ENCODE measurements around the gene DDIT4.
"Not testable (repeated sequence)": the region's sequence is repeated elsewhere in the genome, so short reads cannot be mapped to it uniquely, and the experiment has no call there.

Gene DDIT4

DNA sequence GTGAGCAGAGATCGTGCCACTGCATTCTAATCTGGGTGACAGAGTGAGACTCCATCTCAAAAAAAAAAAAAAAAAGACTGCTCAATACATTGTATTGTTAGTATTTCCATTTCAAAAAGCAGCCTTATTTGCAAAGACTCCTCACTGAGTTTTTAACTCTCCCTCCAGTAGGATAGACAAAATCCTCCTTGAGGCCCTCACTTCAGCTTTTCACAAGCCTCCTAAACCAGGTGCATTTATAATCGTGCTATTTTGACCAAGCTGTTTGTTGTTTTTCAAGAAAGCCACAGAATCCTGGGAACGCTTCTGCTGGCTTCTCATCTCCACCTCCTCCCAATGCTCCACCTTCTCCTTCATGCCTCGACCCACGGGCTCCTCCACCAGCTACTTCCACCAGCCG lies 6.3 kb upstream of the DDIT4 start:
- in situ Hi-C loops (cut with MboI; ENCODE audit: low sequenced_read_pairs) = no loop called here

DNA sequence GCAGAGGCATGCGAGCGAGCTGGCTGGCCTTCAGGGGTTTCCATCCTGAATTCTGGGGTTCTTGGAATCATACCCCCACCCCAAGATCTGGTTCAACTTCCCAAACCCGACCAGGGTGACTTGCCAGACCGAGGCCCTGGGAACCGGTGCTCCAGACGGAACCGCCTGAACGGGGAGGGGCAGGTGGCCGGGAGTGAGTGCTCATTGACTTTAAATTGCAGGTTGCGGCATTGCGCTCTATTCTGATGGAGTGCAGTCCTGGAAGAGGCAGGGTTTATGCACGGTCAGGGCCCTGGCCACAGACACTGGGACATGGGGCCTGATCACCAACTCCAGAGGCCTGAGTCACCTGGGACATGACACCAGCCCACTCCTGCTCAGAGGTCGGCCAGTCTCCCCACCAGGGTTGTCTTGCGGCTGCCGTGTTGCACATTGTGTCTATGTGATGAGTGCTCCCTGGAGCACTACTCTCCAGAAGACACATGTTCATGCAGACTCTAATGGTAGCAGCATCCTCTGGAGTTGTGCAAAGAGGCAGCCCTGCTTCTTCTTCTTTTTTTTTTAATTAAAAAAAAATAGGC lies 5.8 kb upstream of the DDIT4 start:
- in situ Hi-C loops (cut with MboI; ENCODE audit: low sequenced_read_pairs) = no loop called here

DNA sequence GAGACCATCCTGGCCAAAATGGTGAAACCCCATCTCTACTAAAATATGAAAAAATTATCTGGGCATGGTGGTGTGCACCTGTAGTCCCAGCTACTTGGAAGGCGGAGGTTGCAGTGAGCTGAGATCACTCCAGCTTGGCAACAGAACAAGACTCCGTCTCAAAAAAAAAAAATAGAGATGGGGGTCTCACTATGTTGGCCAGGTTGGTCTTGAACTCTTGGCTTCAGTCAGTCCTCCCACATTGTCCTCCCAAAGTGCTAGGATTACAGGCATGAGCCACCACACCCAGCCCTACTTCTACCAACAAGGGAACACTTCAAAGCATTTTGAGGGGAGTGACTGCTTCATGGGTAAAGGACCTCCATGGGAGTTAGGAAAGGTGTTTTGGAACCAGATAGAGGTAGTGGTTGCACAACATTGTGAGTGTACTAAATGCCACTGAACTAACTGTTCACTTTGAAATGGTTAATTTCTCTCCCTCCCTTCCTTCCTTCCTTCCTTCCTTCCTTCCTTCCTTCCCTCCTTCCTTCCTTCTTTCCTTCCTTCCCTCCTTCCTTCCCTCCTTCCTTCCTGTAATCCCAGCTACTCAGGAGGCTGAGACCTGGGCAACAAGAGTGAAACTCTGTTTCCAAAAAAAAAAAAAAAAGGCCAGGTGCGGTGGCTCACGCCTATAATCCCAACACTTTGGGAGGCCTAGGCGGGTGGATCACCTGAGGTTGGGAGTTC lies 5.1 kb upstream of the DDIT4 start:
- in situ Hi-C loops (cut with MboI; ENCODE audit: low sequenced_read_pairs) = not testable (repeated sequence)

- in situ Hi-C loops (cut with MboI; ENCODE audit: low sequenced_read_pairs) = no loop called here
Observed at GRCh38 chr10:72270607-72271281, 3.0 kb upstream of the DDIT4 start.

GRCh38 chr10:72272689-72273409 lies 875 bp upstream of the DDIT4 start:
- in situ Hi-C loops (cut with MboI; ENCODE audit: low sequenced_read_pairs) = no loop called here

- in situ Hi-C loops (cut with MboI; ENCODE audit: low sequenced_read_pairs) = no loop called here
Observed at GRCh38 chr10:72274213-72274729, 547 bp downstream of the DDIT4 start.

GRCh38 chr10:72274730-72275350 lies 1.1 kb downstream of the DDIT4 start:
- in situ Hi-C loops (cut with MboI; ENCODE audit: low sequenced_read_pairs) = no loop called here

DNA sequence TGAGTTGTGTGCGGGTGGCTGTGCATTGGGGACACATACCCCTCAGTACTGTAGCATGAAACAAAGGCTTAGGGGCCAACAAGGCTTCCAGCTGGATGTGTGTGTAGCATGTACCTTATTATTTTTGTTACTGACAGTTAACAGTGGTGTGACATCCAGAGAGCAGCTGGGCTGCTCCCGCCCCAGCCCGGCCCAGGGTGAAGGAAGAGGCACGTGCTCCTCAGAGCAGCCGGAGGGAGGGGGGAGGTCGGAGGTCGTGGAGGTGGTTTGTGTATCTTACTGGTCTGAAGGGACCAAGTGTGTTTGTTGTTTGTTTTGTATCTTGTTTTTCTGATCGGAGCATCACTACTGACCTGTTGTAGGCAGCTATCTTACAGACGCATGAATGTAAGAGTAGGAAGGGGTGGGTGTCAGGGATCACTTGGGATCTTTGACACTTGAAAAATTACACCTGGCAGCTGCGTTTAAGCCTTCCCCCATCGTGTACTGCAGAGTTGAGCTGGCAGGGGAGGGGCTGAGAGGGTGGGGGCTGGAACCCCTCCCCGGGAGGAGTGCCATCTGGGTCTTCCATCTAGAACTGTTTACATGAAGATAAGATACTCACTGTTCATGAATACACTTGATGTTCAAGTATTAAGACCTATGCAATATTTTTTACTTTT lies 1.8 kb downstream of the DDIT4 start:
- in situ Hi-C loops (cut with MboI; ENCODE audit: low sequenced_read_pairs) = no loop called here

DNA sequence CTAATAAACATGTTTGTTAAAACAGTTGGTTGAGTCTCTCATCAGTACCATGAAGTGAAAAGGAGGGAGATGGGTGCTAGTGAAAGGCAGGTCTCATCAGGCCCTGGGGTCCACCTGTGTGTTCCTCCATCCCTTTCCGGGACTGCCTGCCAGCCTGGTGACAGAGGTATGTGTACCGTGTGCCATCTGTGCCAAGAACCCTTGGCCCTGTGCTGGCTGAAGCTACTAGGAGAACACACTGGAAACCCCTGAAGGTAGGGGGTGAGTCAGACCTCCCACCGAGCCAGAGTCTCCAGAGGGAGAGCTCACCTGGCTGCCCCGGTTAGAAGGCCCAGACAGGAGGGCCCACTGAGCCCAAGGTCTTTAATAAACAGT lies 2.3 kb downstream of the DDIT4 start:
- in situ Hi-C loops (cut with MboI; ENCODE audit: low sequenced_read_pairs) = no loop called here

DNA sequence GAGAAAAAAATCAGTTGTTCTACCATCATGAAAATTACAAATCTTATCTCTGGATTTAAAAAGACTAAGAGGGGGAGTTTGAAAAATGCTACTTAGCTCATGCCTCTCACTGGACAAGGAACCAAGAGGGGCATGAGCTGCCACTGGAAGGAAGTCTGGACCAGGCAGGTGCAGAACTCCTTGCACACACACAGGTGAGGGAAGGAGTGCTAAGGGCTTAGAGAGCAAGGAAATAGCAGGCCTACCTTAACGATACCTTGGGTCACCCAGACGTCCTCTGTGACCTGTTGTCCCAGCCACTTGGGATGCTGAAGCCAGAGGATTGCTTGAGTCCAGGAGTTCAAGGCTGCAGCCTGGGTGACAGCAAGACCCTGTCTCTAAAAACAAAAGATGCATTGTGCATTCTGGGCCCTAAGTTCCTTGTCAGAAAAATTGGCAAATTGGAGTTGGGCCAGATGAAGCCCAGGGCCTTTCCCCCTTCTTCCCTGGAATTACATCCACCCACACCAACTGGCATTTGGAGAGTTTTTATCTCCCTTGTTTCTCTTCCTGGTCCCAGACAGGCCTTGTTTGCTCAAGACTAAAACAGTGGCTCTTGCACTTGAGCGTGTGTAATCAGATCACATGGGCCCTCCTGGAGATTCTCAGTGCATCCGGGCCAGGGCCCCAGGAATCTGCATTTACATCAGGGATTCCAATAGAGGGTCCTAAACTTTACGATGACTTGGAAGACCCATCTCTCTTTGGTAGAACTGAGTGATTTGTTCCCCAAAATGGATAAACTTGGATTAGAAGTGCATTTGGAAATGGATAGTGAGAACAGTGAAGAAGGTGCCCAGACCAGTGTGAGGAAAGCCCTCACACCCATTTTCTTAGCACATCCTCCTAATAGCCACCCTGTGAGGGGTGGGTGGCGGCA lies 3.0 kb downstream of the DDIT4 start:
- in situ Hi-C loops (cut with MboI; ENCODE audit: low sequenced_read_pairs) = no loop called here

DNA sequence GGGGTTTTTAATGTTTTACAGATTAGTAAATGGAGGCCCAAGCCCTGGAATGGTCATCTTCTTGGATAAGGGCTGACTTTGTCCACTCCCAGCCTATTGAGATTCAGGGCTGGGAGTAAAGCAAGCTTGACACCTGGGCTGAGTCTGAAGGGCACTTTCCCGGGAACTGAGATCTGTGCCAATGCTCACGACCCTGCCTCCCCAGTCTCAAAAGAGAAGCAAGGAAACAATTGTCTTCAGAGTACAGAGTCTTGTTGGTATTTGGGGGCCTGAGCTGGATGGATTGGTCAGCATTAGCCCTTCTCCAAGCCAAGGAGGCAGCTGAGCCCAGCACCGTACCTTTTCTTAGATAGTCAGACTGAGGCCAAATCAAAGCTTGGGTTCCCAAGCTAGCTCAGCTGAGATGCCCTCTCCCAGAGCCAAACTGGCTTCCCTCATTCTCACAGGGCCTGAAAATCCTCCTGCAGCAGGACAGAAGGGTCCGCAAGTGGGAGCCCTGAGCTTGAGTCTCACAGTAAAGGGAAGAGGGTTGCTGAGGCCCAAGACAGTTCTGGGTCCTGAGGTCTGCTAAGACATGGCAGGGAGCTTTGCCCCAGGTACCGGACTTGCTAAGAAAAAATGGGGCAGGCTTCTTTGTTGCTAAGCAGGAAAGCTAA lies 3.7 kb downstream of the DDIT4 start:
- in situ Hi-C loops (cut with MboI; ENCODE audit: low sequenced_read_pairs) = no loop called here

- in situ Hi-C loops (cut with MboI; ENCODE audit: low sequenced_read_pairs) = no loop called here
Observed at GRCh38 chr10:72277996-72278667, 4.4 kb downstream of the DDIT4 start.

DNA sequence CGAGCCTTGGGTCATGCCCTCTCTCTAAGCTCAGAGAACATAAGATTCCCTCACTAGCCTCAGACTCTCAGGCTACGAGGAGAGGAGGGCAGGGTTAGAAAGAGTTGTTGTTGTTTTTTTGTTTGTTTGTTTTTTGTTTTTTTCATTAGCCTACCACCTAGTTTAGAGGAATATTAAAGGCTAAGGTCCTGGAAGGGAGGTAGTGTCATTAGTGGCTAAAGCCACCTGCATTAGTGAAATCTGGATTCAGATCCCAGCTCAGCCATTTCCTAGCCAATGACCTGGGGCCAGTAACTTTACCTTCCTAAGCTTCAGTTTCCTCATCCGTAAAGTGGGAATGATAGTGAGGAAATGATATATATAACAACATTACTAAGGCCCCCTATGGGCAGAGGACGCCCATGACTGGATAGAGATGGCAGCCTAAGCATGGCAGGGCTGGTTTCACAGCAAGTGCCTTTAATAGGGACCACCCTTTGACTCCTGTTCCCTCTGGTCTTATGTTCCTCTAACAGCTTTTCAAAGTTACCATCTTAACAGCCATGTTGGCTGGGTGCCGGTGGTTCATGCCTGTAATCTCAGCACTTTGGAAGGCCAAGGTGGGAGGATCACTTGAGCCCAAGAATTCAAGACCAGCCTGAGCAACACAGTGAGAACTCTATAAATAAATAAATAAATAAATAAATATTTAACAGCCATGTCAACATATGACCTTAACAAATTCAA lies 5.1 kb downstream of the DDIT4 start:
- in situ Hi-C loops (cut with MboI; ENCODE audit: low sequenced_read_pairs) = no loop called here

DNA sequence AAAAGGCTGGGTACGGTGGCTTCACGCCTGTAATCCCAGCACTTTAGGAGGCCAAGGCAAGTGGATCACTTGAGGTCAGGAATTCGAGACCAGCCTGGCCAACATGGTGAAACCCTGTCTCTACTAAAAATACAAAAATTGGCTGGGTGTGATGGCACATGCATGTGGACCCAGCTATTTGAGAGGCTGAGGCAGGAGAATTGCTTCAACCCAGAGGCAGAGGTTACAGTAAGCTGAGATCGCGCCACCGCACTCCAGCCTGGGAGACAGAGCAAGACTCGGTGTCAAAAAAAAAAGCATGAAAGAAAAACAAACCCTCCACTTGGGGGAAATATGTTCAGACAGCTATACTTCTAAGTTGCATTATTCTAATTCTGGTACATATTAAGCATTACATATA lies 5.9 kb downstream of the DDIT4 start:
- in situ Hi-C loops (cut with MboI; ENCODE audit: low sequenced_read_pairs) = not testable (repeated sequence)

DNA sequence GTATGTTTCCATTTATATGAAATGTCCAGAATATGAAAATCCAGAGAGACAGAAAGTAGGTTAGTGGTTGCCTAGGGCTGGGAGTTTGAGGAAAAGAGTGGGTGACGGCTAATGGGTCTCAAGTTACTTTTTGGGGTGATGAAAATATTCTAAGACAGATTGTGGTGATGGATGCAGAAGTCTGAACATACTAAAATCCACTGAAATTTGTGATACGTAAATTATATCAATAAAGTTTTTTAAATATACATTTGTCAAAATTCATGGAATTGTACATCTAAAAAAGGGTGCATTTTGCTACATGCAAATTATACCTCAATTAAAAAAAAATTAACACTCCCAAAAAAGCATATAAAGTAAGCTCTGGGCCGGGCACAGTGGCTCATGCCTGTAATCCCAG lies 9.4 kb downstream of the DDIT4 start:
- in situ Hi-C loops (cut with MboI; ENCODE audit: low sequenced_read_pairs) = no loop called here

DNA sequence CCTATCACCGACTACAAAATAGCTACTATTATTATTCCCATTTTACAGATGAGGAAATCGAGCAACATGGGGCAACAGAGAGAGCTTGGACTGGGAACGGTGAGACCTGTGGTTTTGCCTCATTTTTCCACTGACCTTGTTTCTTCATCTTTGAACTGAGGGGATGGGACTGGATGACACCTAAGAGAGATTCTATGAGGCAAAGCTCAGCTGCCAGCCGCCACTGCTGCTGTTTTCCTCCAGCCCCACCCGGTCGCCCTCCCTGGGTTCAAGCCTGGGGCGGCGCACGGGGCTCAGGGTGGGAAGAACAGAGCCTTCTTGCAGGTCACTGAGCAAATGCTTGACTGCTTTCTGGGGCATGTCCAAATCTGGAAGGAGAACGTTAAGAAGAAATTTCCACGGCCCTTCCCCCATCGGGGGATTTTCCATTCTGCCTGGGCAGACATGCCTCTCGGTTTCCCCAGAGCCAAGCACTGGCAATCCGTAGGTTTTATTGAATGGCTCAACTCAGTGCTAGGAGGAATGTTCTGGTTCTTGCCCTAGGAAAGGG lies 12.3 kb downstream of the DDIT4 start:
- in situ Hi-C loops (cut with MboI; ENCODE audit: low sequenced_read_pairs) = loop anchor here (5.0 kb wide), 1 partner anchor 41 kb away; no protein-coding TSS in a partner anchor

- in situ Hi-C loops (cut with MboI; ENCODE audit: low sequenced_read_pairs) = no loop called here
Observed at GRCh38 chr10:72291019-72291532, 17.4 kb downstream of the DDIT4 start.
